ENCODE data around the gene CDH2. TPM values are rescaled to one million over a fixed set of nuclear protein-coding genes. Genes with fewer than 3 reads are reported as not detected.

The CDH2 gene
- total RNA-seq, 1 experiment from 2014 or later = 36.2 TPM

GRCh38 chr18:27956001-27956640 is 220.8 kb downstream of the CDH2 start:
- Histone ChIP-seq H3K79me1 (ENCODE audit: insufficient read depth, low read depth, low read length, poor library complexity, severe bottlenecking) (no peaks in the 10 kb centered on the region), H3K79me2 (ENCODE audit: insufficient read depth, low read length) (no peaks in the 10 kb centered on the region), H3K9me3 (ENCODE audit: control insufficient read depth, low read depth, low read length) (no peaks in the 10 kb centered on the region), H2BK20ac (ENCODE audit: low read depth, low read length, poor library complexity, severe bottlenecking) (no peak overlapping the region), H3K4me1 (ENCODE audit: insufficient read depth, low read length) (no peaks in the 10 kb centered on the region), H4K91ac (ENCODE audit: insufficient read length, low read depth, low read length) (no peak overlapping the region), H2BK12ac (ENCODE audit: insufficient read length, low read depth, low read length) (no peak overlapping the region), H4K20me1 (ENCODE audit: control insufficient read depth, insufficient read depth, insufficient read length) (no peaks in the 10 kb centered on the region), H3K4ac (ENCODE audit: low read depth, low read length) (no peak overlapping the region), H3K23ac (ENCODE audit: insufficient read length, low read depth, low read length) (no peak overlapping the region), H3K9ac (ENCODE audit: extremely low read depth, insufficient read length, low read length) (no peak overlapping the region), H3K4me2 (ENCODE audit: insufficient read depth, insufficient read length, low read length) (no peak overlapping the region), H3K27me3 (ENCODE audit: insufficient read depth, low read length) (no peaks in the 10 kb centered on the region), H3K18ac (ENCODE audit: insufficient read length, low read depth, low read length) (no peak overlapping the region), H4K5ac (ENCODE audit: insufficient read length, low read depth, low read length) (no peak overlapping the region), H2BK120ac (ENCODE audit: low read depth, low read length, poor library complexity, severe bottlenecking) (no peak overlapping the region), H4K8ac (replicated peaks; ENCODE audit: insufficient read length, low read depth, low read length) (no peak overlapping the region), H3K56ac (ENCODE audit: insufficient read length, low read depth, low read length) (no peak overlapping the region), H3T11ph (ENCODE audit: low read length) (no peak overlapping the region), H2AK5ac (ENCODE audit: insufficient read length, low read length) (no peak overlapping the region), H3K23me2 (ENCODE audit: insufficient read length, low read depth, low read length, poor library complexity, severe bottlenecking) (no peaks in the 10 kb centered on the region), H2AFZ (ENCODE audit: low read length) (no peak overlapping the region), H2BK5ac (ENCODE audit: insufficient read length, low read length) (no peak overlapping the region), H2BK15ac (ENCODE audit: low read depth, low read length) (no peak overlapping the region), H3K14ac (ENCODE audit: insufficient read depth, low read length) (no peak overlapping the region), H3K27ac (ENCODE audit: insufficient read length, low read depth, low read length) (no peak overlapping the region)
- TF ChIP-seq CTCF (conservative IDR thresholded peaks at IDR 0.05) = no peak
- H3K9me3 Mint-ChIP-seq = no peaks in the 10 kb centered on the region
- peaks cover 2 to 9% of the 10 kb centered on the region in 2 experiments; a peak in 2 of 4 replicates for H3K4me1 Mint-ChIP-seq
- H3K36me3 Mint-ChIP-seq (ENCODE audit: insufficient read depth in 1 of 3, low read depth in 3 of 3) = peaks cover 0 to 2% (median 0%) of the 10 kb centered on the region in 3 experiments; a peak in 1 of 7 replicates
- H3K27ac Mint-ChIP-seq = no peak overlapping the region; a peak in 1 of 7 replicates
- no peak for DNase-seq
- no peaks in the 10 kb centered on the region for H3K27me3 Mint-ChIP-seq (ENCODE audit: low read depth)
- H3K4me3 Mint-ChIP-seq = no peak overlapping the region
- no CpG with 5 or more reads among the region's 6 CpGs for WGBS (ENCODE audit: extremely low coverage, insufficient read length, low lambda C conversion rate)
